Skeletal muscle satellite cell (primary cell): Measurements from ENCODE around the gene LUZP1.

Experiments used
- H3K27me3 ChIP-seq: 2 replicates; pipeline ENCODE4 v1.7.0; 2013; ENCODE audit warnings: low read length; ENCODE audit not compliant: control insufficient read depth, insufficient read depth
- H3K36me3 ChIP-seq: 2 replicates; pipeline ENCODE4 v1.7.0; 2013; ENCODE audit warnings: mild to moderate bottlenecking, control low read depth, low read length; ENCODE audit not compliant: insufficient read depth
- H3K4me1 ChIP-seq: 2 replicates; pipeline ENCODE4 v1.7.0; 2013; ENCODE audit warnings: low read length; ENCODE audit not compliant: control insufficient read depth, insufficient read depth
- H3K4me2 ChIP-seq: 2 replicates; pipeline ENCODE4 v1.7.0; 2013; ENCODE audit warnings: mild to moderate bottlenecking, low read length
- H3K4me3 ChIP-seq: 2 replicates; pipeline ENCODE4 v1.7.0; 2013; ENCODE audit warnings: low read length
- H3K9ac ChIP-seq: 2 replicates; pipeline ENCODE4 v1.7.0; 2013; ENCODE audit warnings: mild to moderate bottlenecking, low read depth, low read length, moderate library complexity
- H3K9me3 ChIP-seq: replicated peaks from 2 replicates; pipeline ENCODE4 v1.7.0; 2013; ENCODE audit warnings: mild to moderate bottlenecking, control low read depth, low read length

Gene LUZP1

DNA sequence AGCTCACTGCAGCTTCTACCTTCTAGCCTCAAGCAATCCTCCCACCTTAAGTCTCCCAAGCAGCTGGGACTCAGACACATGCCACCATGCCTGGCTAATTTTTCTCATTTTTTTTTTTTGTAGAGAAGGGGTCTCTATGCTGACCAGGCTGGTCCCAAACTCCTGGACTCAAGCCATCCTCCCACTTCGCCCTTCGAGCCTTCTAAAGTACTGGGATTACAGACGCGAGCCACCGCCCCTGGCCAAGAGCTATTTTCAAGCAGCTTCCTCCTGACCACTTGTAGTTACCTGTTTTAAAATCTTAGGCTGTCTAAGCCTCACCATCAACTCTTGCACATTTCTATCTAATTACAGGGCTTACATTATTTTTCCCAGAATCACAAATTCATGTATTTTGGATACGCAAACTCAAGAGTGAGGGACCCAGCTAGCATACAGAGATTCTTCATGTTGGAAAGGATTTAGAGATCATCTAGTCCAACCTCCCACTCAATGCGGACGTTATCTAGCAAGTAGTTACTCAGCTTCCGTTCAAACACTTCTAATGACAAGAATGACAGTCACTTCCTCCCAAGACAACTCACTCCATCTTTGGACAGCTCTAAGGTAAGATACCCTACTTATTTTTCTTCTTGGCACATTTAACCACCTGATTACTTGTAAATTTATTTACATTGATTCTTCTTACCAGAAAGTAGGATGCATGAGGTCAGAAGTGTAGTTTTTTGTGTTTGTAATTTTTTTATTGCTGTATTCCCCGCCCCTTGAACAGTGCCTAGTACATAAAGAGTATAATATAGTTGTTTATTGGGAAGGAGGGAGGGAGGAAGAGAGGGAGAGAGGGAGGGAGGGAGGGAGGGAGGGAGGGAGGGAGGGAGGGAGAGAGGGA, 65.4 kb downstream of the LUZP1 start:
- no peaks in the 10 kb centered on the region for H3K27me3 ChIP-seq
- peaks cover 19% of the 10 kb centered on the region for H3K36me3 ChIP-seq
- H3K4me2 ChIP-seq, result peak overlapping the region; percentile 66
- peak overlapping the region; percentile 28 for H3K9ac ChIP-seq
- H3K4me3 ChIP-seq, result no peak overlapping the region
- H3K4me1 ChIP-seq, result peaks cover 56% of the 10 kb centered on the region
- no peaks in the 10 kb centered on the region for H3K9me3 ChIP-seq

DNA sequence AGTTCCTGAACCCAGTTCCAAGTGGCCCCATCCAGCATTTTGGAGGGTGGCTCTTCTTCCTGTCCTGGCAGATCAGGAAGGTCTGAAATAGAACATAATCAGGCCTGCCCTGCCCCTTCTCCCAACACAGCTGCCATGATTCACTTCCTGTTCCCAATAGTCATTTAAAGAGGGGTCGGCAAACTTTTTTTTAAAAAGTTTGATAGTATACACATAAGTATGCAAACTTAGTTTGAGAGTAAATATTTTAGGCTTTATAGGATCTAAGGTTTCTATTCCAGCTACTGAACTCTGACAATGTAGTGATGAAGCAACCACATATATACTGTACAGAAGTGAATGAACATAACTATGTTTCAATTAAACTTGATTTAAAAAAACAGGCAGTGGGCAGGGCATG, 66.4 kb downstream of the LUZP1 start:
- Histone ChIP-seq H3K9me3 (no peaks in the 10 kb centered on the region), H3K36me3 (peaks cover 14% of the 10 kb centered on the region), H3K4me2 (peak overlapping the region; percentile 66), H3K9ac (peak overlapping the region; percentile 61), H3K4me3 (peak overlapping the region; percentile 40), H3K27me3 (no peaks in the 10 kb centered on the region), H3K4me1 (peaks cover 57% of the 10 kb centered on the region)

DNA sequence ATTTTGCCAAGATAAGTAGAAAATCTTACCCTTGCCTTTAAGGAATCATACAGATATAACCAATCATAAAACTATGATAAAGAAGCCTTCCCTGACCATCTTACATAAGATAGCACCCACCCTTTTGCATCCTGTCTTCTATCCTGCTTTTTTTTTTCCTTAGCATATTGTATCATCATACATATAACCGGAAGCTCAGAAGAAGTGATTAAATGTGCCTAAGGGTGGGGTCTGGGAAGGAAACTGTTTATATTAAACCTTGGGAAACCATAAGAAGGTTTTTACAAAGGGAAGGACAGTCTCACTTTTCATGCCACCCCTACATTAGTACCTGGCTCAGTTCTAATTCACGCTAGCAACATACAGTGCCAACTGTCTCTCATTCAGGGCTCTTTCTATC, 66.8 kb downstream of the LUZP1 start:
- H3K36me3 ChIP-seq, result peaks cover 15% of the 10 kb centered on the region
- H3K4me2 ChIP-seq, result peak overlapping the region; percentile 66
- H3K9me3 ChIP-seq, result no peaks in the 10 kb centered on the region
- H3K9ac ChIP-seq, result peak overlapping the region; percentile 61
- peaks cover 57% of the 10 kb centered on the region for H3K4me1 ChIP-seq
- peak overlapping the region; percentile 40 for H3K4me3 ChIP-seq
- no peaks in the 10 kb centered on the region for H3K27me3 ChIP-seq

DNA sequence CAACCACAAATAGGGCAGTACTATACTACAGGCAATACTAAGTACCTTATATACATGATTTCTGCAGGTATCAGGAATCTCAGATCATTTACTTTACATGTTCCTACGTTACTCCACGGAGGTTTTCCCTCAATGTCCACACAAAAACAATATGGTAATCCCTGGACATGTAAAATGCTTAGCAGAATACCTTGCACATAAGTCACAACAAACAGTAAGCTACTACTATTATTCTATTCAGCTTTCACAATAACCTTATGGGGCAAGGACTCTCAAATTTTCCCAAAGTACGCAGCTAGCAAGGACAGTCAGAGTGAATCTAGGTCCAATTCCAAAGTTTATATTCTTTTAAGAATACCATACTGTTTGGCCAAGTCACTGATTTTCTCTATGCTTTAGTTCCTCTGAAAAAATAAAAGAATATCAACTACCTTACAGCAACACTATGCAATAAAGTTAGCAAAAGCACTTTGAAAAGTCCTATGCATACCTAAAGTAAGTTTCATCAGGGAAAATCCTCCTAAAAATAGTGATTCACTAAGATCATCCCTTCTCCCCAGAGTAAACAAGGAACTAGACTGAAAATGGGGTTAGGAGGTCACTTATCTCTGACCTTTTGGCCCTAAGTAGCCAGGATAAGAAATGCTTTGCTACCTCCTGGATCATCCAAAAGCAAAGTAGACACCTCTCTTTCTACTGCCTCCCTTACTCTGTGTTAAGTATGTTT, 67.4 kb downstream of the LUZP1 start:
- peaks cover 11% of the 10 kb centered on the region for H3K36me3 ChIP-seq
- H3K9me3 ChIP-seq, result no peaks in the 10 kb centered on the region
- H3K9ac ChIP-seq, result peak overlapping the region; percentile 61
- H3K4me2 ChIP-seq, result peak overlapping the region; percentile 66
- H3K27me3 ChIP-seq, result no peaks in the 10 kb centered on the region
- H3K4me1 ChIP-seq, result peaks cover 57% of the 10 kb centered on the region
- H3K4me3 ChIP-seq, result peak overlapping the region; percentile 6

DNA sequence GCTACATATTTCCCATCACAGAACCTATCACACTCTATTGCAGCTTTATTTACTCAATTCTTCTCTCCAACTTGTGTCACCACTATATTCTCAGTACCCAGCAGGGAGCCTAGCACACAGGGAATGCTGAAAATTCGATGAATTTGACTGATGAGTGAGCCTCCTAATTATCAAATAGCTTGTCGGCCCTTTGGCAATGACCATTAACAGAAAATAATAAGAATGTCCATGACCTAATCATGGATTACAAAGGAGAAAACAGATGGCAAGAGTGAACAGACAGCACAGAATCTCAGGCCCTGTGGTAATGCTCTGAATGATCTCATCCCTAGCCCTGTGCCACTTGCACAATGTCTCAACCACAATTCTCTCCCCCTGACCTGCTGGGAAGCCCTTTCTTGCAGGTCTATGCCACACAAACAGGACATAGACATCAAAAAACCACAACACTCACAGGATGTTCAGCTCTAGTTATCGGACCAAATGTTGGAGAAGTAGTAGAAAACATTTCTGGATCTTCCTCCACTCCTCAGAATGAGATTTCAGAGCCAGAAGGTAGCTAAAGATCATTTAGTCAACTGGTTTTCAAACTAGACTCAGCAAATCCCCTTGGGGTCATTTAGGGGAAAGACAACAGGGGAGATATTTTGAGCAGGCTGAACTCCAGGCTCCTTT, 68.4 kb downstream of the LUZP1 start:
- Histone ChIP-seq H3K4me1 (peaks cover 62% of the 10 kb centered on the region), H3K9me3 (no peaks in the 10 kb centered on the region), H3K9ac (peak overlapping the region; percentile 67), H3K36me3 (peaks cover 3% of the 10 kb centered on the region), H3K4me2 (peak overlapping the region; percentile 66), H3K27me3 (no peaks in the 10 kb centered on the region), H3K4me3 (peak overlapping the region; percentile 39)

DNA sequence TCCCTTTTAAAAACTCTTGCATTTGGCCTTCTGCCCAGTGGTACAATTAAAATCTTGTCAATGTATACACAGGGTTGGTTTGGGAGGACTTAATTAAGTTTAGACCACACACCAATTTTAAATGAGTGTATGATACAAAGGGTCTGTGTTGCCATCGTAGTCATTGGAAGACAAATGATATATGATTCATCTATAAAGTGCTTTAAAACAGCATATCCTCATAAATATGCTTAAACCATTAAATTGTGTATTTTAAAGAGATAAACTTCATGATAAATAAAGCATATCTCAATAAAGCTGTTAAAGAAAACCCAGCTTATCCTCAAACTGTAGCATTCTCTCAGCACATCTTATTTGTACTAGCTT, 69.5 kb downstream of the LUZP1 start:
- Histone ChIP-seq H3K27me3 (no peaks in the 10 kb centered on the region), H3K9me3 (no peaks in the 10 kb centered on the region), H3K4me3 (no peak overlapping the region), H3K4me1 (peaks cover 61% of the 10 kb centered on the region), H3K9ac (peak overlapping the region; percentile 67), H3K36me3 (peaks cover 7% of the 10 kb centered on the region), H3K4me2 (peak overlapping the region; percentile 53)

DNA sequence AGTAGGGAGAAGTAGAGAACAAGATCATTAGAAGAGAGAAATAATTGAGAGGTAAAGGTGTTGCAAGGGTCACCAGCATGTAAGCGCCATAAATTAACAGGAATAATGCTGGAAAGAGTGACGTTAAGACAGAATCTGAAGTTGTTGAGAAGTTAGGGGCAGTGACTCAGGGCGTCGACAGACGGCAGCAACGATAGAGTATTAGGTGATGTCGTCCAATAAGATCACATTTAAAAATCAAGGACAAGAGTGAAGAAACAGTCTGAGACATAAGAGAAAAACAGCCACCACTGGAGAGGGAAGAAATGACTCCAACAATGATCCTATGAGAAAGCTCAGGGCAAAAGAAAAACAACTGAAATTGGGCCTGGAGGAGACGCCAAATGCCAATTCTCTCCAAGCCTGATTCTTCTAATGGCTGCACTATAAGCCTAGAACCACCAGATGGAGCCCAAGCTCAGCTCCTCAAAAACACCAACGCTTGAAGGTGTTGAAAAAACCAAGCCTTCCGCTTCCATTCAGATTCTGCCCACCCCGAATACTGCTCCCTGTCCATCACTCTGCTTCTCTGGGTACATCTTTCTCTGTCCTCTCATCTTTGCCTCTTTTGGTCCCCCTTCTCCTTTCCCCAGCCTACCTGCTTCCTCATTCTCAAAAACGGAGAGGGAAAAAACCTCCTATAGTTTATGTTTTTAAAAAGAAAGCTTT, 70.0 kb downstream of the LUZP1 start:
- H3K9ac ChIP-seq, result peak overlapping the region; percentile 67
- peaks cover 57% of the 10 kb centered on the region for H3K4me1 ChIP-seq
- H3K4me2 ChIP-seq, result peak overlapping the region; percentile 53
- peaks cover 12% of the 10 kb centered on the region for H3K36me3 ChIP-seq
- no peaks in the 10 kb centered on the region for H3K9me3 ChIP-seq
- H3K27me3 ChIP-seq, result no peaks in the 10 kb centered on the region
- H3K4me3 ChIP-seq, result no peak overlapping the region

DNA sequence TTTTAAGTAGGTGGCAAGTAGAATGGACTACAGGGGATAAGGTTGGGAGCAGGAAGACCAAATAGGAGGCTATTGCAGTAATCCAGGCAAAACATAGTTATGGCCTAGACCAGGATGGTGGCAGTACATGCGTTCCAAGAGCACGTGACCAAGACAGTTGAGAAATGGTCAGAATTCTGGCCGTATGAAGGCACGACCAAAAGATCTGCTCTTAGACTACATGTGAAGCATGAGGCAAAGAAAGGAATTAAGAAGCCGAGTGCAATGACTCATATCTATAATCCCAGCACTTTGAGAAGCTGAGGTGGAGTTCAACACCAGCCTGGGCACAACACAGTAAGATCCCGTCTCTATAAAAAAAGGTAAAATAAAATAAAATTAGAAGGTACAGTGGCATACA, 71.3 kb downstream of the LUZP1 start:
- H3K4me1 ChIP-seq, result peaks cover 45% of the 10 kb centered on the region
- no peak overlapping the region for H3K4me3 ChIP-seq
- no peaks in the 10 kb centered on the region for H3K9me3 ChIP-seq
- H3K27me3 ChIP-seq, result no peaks in the 10 kb centered on the region
- H3K36me3 ChIP-seq, result peaks cover 24% of the 10 kb centered on the region
- no peak overlapping the region for H3K4me2 ChIP-seq
- H3K9ac ChIP-seq, result no peak overlapping the region

DNA sequence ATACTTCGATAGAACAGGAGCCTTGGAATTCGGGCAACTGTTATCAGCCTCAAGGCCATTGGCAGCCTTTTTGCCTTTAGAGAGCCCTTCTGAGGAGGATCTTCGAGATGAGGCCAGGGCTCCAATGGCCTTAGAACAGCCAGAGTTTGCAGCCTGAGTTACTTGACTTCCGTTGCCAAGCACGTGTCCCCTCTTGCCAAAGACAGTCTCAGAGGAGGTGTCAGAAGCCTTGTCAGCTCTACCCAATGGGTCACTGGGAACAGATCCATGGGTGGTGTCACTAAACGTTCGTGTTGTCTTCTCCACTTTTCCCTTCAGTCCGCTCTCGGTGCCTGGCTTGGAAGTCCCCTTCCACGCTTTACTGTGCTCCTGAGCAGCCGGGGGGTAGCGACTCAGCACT, 76.2 kb downstream of the LUZP1 start:
- no peaks in the 10 kb centered on the region for H3K27me3 ChIP-seq
- no peak overlapping the region for H3K4me3 ChIP-seq
- H3K4me1 ChIP-seq, result peaks cover 4% of the 10 kb centered on the region
- no peak overlapping the region for H3K9ac ChIP-seq
- no peak overlapping the region for H3K4me2 ChIP-seq
- no peaks in the 10 kb centered on the region for H3K9me3 ChIP-seq
- peaks cover 68% of the 10 kb centered on the region for H3K36me3 ChIP-seq

DNA sequence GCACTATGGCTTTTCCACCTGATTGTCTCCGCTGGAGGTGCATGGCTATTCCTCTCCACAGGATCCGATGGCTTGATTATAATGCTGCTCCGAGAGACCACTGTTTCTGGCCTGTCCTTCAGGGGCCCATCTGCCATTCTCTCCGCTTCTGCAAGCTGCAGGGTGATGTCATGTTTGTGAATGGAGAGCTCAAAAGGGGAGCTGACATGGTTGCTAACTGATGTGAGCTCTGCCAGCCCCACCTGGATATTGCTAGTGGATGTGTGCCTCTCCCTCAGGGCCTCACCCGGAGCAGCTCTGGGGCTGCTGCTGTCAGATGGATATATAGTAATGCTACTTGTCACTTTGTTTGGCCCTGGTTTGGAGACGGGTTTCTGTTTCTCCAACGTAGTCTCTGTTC, 77.1 kb downstream of the LUZP1 start:
- Histone ChIP-seq H3K36me3 (peaks cover 73% of the 10 kb centered on the region), H3K4me3 (no peak overlapping the region), H3K4me2 (no peak overlapping the region), H3K4me1 (peaks cover 4% of the 10 kb centered on the region), H3K27me3 (no peaks in the 10 kb centered on the region), H3K9me3 (no peaks in the 10 kb centered on the region), H3K9ac (no peak overlapping the region)

DNA sequence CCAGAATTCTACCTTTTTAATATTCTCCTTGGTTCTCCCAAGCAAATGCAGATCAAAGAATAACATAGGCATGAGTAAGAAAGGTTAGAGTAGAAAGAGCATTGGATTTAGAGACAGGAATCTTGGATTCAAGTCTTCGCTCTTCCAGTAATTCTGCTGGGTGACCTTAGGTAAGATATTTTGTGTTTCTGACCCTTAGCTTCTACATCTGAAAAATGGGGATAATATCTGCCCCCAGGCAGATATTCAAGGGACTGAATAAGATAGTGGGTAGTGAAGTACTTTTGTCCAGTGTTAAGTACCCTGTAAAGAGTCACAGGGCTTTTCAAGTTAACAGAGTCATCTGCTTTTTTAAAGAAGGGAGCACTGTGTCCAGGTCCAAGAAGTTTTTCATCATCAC, 78.6 kb downstream of the LUZP1 start:
- Histone ChIP-seq H3K9ac (no peak overlapping the region), H3K4me2 (no peak overlapping the region), H3K4me1 (no peaks in the 10 kb centered on the region), H3K27me3 (no peaks in the 10 kb centered on the region), H3K4me3 (no peak overlapping the region), H3K36me3 (peaks cover 87% of the 10 kb centered on the region), H3K9me3 (no peaks in the 10 kb centered on the region)
